ENCODE results near the gene CXCL17. TPM values are rescaled to one million over a fixed set of nuclear protein-coding genes. Genes with fewer than 3 reads are reported as not detected.

Gene CXCL17
- total and polyA plus RNA-seq, 12 donors: 0.03 TPM; not detected in 11

GRCh38 chr19:42459926-42460325, 17.2 kb upstream of the CXCL17 start:
- intact Hi-C loops (cut with DNase I): loop anchor here in 3 of 10 donors (5.0 to 10.0 kb wide), 3 partner anchors 37 to 135 kb away; partner anchors contain the start of genes CEACAM8 (in 3 of the 3) and CEACAM1 (in 1 of the 3)

GRCh38 chr19:42455621-42456081, 12.9 kb upstream of the CXCL17 start:
- Histone ChIP-seq H3K27me3 (peaks cover 0 to 6% (median 0%) of the 10 kb centered on the region in 7 donors), H3K4me3 (no peak overlapping the region), H3K9me3 (no peaks in the 10 kb centered on the region), H3K4me1 (peaks cover 0 to 31% (median 3%) of the 10 kb centered on the region in 9 donors), H3K27ac (no peak overlapping the region), H3K36me3 (no peaks in the 10 kb centered on the region)
- ATAC-seq: peak in 2 of 8 donors; percentile 11 to 71
- no peak for DNase-seq
- WGBS, 2 donors: 66 to 77% methylated on average over 1 of the region's 1 CpG
- intact Hi-C loops (cut with DNase I): loop anchor here in 4 of 10 donors (2.0 to 10.0 kb wide), 3 partner anchors 69 to 139 kb away; partner anchors contain the start of genes CEACAM8 (in 3 of the 4) and CEACAM1 (in 1 of the 4)
- TF ChIP-seq CTCF (IDR thresholded peaks at IDR 0.05): no peak

More at GRCh38 chr19:42459926-42460325, 17.2 kb upstream of the CXCL17 start:
- WGBS, 2 donors: 91 to 92% methylated on average over 2 of the region's 2 CpGs
- Histone ChIP-seq H3K36me3 (no peaks in the 10 kb centered on the region), H3K4me3 (no peak overlapping the region), H3K27me3 (no peaks in the 10 kb centered on the region), H3K4me1 (peaks cover 0 to 26% (median 7%) of the 10 kb centered on the region in 9 donors), H3K27ac (no peak overlapping the region), H3K9me3 (no peaks in the 10 kb centered on the region)
- ATAC-seq (no peak), DNase-seq (no peak)
- TF ChIP-seq CTCF (IDR thresholded peaks at IDR 0.05): no peak

GRCh38 chr19:42455086-42455485, 12.3 kb upstream of the CXCL17 start:
- Histone ChIP-seq H3K36me3 (no peaks in the 10 kb centered on the region), H3K4me3 (no peak overlapping the region), H3K27me3 (peaks cover 0 to 6% (median 0%) of the 10 kb centered on the region in 7 donors), H3K27ac (no peak overlapping the region), H3K9me3 (no peaks in the 10 kb centered on the region), H3K4me1 (peaks cover 0 to 37% (median 6%) of the 10 kb centered on the region in 9 donors)
- intact Hi-C loops (cut with DNase I): loop anchor here in 4 of 10 donors (2.0 to 10.0 kb wide), 3 partner anchors 70 to 140 kb away; partner anchors contain the start of genes CEACAM8 (in 3 of the 4) and CEACAM1 (in 1 of the 4)
- 74 to 85% methylated on average over 2 of the region's 2 CpGs for WGBS, 2 donors
- no peak for TF ChIP-seq CTCF (IDR thresholded peaks at IDR 0.05)
- ATAC-seq: no peak
- no peak for DNase-seq

GRCh38 chr19:42452590-42452989, 9.8 kb upstream of the CXCL17 start:
- TF ChIP-seq CTCF (IDR thresholded peaks at IDR 0.05): no peak
- WGBS, 2 donors: 43 to 45% methylated on average over 4 of the region's 4 CpGs

More at GRCh38 chr19:42452590-42452989, 9.8 kb upstream of the CXCL17 start:
- DNase-seq: no peak
- H3K36me3 ChIP-seq: no peaks in the 10 kb centered on the region
- peaks cover 0 to 6% (median 0%) of the 10 kb centered on the region in 7 donors for H3K27me3 ChIP-seq
- no peak overlapping the region for H3K4me3 ChIP-seq
- ATAC-seq: no peak
- H3K27ac ChIP-seq: peak overlapping the region in 2 of 10 donors; percentile 2 to 36
- no peaks in the 10 kb centered on the region for H3K9me3 ChIP-seq
- intact Hi-C loops (cut with DNase I): loop anchor here in 6 of 10 donors (2.0 to 10.0 kb wide), 5 partner anchors 72 to 145 kb away; partner anchors contain the start of genes CEACAM8 (in 4 of the 6) and CEACAM1 (in 3 of the 6)
- H3K4me1 ChIP-seq: peaks cover 0 to 44% (median 9%) of the 10 kb centered on the region in 9 donors

Data from heart right ventricle (tissue), 16 donors.